ENCODE results near the gene PARVB.

- no peak for TF ChIP-seq CTCF (conservative IDR thresholded peaks at IDR 0.05)
- no peak for TF ChIP-seq EZH2 (IDR thresholded peaks at IDR 0.05; ENCODE audit: low read depth)
Observed at GRCh38 chr22:44182588-44183286, 158.6 kb downstream of the PARVB start.
